ENCODE measurements around the gene DNM3.

DNA sequence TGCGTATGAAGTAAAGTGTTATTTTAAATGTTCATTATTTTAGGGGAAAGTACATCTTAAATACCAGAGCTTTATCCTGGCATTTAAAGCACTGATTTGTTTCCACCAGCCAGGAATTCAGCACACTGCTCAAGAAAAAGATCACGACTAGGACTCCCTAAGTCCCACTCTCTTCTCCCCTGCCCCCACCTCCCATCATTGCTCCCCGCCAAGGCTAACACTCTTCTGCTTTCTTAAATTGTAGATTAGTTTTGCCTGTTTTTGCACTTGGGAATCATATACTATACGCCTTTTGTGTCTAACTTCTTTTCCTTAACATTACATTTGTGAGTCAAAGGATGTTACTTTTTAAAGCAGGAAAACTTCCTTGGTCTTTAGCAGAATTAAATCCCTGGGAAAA lies 541.7 kb downstream of the DNM3 start:
- TF ChIP-seq SP4 (IDR thresholded peaks at IDR 0.05; ENCODE audit: low read length) (no peak), TAF1 (IDR thresholded peaks at IDR 0.05; ENCODE audit: low read depth, low read length) (no peak), POLR2A (IDR thresholded peaks at IDR 0.05; ENCODE audit: control extremely low read depth in 1 of 2, low read depth in 2 of 2, low read length in 2 of 2) (no peak), EZH2 (IDR thresholded peaks at IDR 0.05; ENCODE audit: low read depth, low read length, severe bottlenecking) (no peak), EP300 (IDR thresholded peaks at IDR 0.05; ENCODE audit: borderline replicate concordance in 1 of 2, low read depth in 2 of 2, low read length in 2 of 2) (no peak), PHF8 (conservative IDR thresholded peaks at IDR 0.05; ENCODE audit: low read depth, low read length) (no peak), POLR2AphosphoS5 (IDR thresholded peaks at IDR 0.05; ENCODE audit: low read depth, low read length) (no peak), CEBPB (IDR thresholded peaks at IDR 0.05; ENCODE audit: low read depth, low read length) (no peak), ASH2L (IDR thresholded peaks at IDR 0.05; ENCODE audit: low read length) (no peak), ZNF274 (IDR thresholded peaks at IDR 0.05; ENCODE audit: borderline replicate concordance, extremely low read depth, low read length) (no peak)
- TF ChIP-seq, protein P1, sequence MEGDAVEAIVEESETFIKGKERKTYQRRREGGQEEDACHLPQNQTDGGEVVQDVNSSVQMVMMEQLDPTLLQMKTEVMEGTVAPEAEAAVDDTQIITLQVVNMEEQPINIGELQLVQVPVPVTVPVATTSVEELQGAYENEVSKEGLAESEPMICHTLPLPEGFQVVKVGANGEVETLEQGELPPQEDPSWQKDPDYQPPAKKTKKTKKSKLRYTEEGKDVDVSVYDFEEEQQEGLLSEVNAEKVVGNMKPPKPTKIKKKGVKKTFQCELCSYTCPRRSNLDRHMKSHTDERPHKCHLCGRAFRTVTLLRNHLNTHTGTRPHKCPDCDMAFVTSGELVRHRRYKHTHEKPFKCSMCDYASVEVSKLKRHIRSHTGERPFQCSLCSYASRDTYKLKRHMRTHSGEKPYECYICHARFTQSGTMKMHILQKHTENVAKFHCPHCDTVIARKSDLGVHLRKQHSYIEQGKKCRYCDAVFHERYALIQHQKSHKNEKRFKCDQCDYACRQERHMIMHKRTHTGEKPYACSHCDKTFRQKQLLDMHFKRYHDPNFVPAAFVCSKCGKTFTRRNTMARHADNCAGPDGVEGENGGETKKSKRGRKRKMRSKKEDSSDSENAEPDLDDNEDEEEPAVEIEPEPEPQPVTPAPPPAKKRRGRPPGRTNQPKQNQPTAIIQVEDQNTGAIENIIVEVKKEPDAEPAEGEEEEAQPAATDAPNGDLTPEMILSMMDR (IDR thresholded peaks at IDR 0.05; ENCODE audit: control extremely low read depth in 1 of 3, insufficient read depth in 1 of 3, low read depth in 1 of 3, low read length in 3 of 3) = no peak
- TF ChIP-seq, protein P2, sequence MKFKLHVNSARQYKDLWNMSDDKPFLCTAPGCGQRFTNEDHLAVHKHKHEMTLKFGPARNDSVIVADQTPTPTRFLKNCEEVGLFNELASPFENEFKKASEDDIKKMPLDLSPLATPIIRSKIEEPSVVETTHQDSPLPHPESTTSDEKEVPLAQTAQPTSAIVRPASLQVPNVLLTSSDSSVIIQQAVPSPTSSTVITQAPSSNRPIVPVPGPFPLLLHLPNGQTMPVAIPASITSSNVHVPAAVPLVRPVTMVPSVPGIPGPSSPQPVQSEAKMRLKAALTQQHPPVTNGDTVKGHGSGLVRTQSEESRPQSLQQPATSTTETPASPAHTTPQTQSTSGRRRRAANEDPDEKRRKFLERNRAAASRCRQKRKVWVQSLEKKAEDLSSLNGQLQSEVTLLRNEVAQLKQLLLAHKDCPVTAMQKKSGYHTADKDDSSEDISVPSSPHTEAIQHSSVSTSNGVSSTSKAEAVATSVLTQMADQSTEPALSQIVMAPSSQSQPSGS (IDR thresholded peaks at IDR 0.05; ENCODE audit: low read length) = no peak
- TF ChIP-seq, protein P3, sequence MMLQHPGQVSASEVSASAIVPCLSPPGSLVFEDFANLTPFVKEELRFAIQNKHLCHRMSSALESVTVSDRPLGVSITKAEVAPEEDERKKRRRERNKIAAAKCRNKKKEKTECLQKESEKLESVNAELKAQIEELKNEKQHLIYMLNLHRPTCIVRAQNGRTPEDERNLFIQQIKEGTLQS (IDR thresholded peaks at IDR 0.05; ENCODE audit: insufficient read depth, low read depth, low read length) = no peak

Data from H1 (cell line).